Measurements from ENCODE around the gene TECR. TPM values are rescaled to one million over a fixed set of nuclear protein-coding genes. Genes with fewer than 3 reads are reported as not detected.

Gene TECR
- total RNA-seq, 1 experiment from 2014 or later: 145 TPM

DNA sequence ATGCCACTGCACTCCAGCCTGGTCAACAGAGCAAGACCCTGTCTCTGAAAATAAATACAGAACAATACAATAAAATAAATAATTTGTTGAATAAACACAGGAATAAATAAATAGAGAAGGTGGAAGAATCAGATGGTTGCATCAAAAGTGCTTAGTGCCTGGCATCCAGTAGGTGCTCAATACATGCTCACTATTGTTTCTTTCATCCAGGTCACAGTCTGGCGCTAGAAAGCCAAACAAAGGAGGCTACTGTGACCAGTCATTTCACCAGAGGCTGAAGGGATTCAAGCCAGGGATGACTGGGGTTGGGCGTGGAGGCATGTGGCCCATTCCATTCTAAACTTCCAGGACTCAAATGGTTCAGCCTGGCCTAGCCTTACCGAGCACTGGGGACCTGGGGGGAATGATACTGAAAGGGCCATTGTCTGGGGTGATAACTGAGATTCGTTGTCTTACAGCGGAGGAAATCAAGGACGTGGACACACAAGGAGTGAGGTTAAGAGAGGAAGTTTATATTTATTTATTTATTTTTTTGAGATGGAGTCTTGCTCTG lies 46.1 kb downstream of the TECR start:
- TF ChIP-seq, protein P1, sequence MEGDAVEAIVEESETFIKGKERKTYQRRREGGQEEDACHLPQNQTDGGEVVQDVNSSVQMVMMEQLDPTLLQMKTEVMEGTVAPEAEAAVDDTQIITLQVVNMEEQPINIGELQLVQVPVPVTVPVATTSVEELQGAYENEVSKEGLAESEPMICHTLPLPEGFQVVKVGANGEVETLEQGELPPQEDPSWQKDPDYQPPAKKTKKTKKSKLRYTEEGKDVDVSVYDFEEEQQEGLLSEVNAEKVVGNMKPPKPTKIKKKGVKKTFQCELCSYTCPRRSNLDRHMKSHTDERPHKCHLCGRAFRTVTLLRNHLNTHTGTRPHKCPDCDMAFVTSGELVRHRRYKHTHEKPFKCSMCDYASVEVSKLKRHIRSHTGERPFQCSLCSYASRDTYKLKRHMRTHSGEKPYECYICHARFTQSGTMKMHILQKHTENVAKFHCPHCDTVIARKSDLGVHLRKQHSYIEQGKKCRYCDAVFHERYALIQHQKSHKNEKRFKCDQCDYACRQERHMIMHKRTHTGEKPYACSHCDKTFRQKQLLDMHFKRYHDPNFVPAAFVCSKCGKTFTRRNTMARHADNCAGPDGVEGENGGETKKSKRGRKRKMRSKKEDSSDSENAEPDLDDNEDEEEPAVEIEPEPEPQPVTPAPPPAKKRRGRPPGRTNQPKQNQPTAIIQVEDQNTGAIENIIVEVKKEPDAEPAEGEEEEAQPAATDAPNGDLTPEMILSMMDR (conservative IDR thresholded peaks at IDR 0.05; ENCODE audit: low read depth, low read length): no peak
- no peak for TF ChIP-seq EZH2 (IDR thresholded peaks at IDR 0.05; ENCODE audit: low read length, unreplicated experiment)
- TF ChIP-seq EZH2phosphoT487 (IDR thresholded peaks at IDR 0.05; ENCODE audit: borderline replicate concordance, low read length): no peak

DNA sequence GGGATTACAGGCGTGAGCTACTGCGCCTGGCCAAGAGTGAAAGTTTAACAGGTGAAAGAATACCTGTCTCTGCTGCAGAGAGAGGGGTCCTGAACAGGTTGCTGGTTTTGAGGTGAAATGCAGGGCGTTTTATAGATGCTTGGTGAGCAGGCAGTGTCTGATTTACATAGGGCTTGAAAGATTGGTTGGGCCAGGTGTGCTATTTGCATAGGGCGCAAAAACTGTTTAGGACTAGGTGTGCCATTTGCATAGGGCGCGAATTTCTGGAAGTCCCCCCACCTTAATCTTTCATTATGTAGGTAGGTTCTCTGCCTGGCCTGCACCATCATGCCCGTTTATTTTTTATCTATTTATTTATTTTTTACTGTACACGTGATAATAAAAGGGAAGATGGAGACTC lies 47.0 kb downstream of the TECR start:
- CTCF ChIA-PET: no interaction called here
- H3K9ac ChIP-seq (ENCODE audit: low read length): no peak overlapping the region
- no peaks in the 10 kb centered on the region for H3K27me3 ChIP-seq (ENCODE audit: low read length)
- POLR2A ChIA-PET (ENCODE audit: unreplicated experiment): interaction anchor here (0.7 kb wide), 1 partner anchor 97 kb away, joined by 3 read pairs; no protein-coding TSS in a partner anchor
- intact Hi-C loops (cut with micrococcal nuclease): no loop called here
- H3K4me3 ChIP-seq (ENCODE audit: low read length): no peak overlapping the region
- no peak for DNase-seq
- H3K4me2 ChIP-seq (ENCODE audit: low read length): no peak overlapping the region
- no peak overlapping the region for H2AFZ ChIP-seq (ENCODE audit: low read length)
- H3K9me3 ChIP-seq (ENCODE audit: low read length): no peaks in the 10 kb centered on the region
- H3K27ac ChIP-seq (ENCODE audit: low read length): no peak overlapping the region
- peaks cover 5% of the 10 kb centered on the region for H3K79me2 ChIP-seq (ENCODE audit: low read length)
- H4K20me1 ChIP-seq (ENCODE audit: low read length): no peaks in the 10 kb centered on the region
- no peak for TF ChIP-seq EZH2phosphoT487 (IDR thresholded peaks at IDR 0.05; ENCODE audit: borderline replicate concordance, low read length)
- no peak for TF ChIP-seq EZH2 (IDR thresholded peaks at IDR 0.05; ENCODE audit: low read length, unreplicated experiment)
- TF ChIP-seq, protein P1 (conservative IDR thresholded peaks at IDR 0.05; ENCODE audit: low read depth, low read length): no peak
- ATAC-seq: no peak
- BruUV-seq (replicated peaks): no TSS peak
- H3K36me3 ChIP-seq (ENCODE audit: low read depth, low read length): no peaks in the 10 kb centered on the region
- H3K9me2 ChIP-seq (replicated peaks; ENCODE audit: low read length): no peaks in the 10 kb centered on the region
- no peaks in the 10 kb centered on the region for H3F3A ChIP-seq (ENCODE audit: low read length, unreplicated experiment)
- H3K4me1 ChIP-seq (ENCODE audit: insufficient read depth, low read length): peaks cover 6% of the 10 kb centered on the region

More for the DNA sequence above, 46.1 kb downstream of the TECR start:
- Histone ChIP-seq H3K79me2 (ENCODE audit: low read length) (peaks cover 13% of the 10 kb centered on the region), H3K9me3 (ENCODE audit: low read length) (no peaks in the 10 kb centered on the region), H3K9me2 (replicated peaks; ENCODE audit: low read length) (no peaks in the 10 kb centered on the region), H4K20me1 (ENCODE audit: low read length) (no peaks in the 10 kb centered on the region), H3F3A (ENCODE audit: low read length, unreplicated experiment) (no peaks in the 10 kb centered on the region), H3K27me3 (ENCODE audit: low read length) (no peaks in the 10 kb centered on the region), H3K4me3 (ENCODE audit: low read length) (no peak overlapping the region), H3K9ac (ENCODE audit: low read length) (no peak overlapping the region), H3K4me1 (ENCODE audit: insufficient read depth, low read length) (peaks cover 12% of the 10 kb centered on the region), H3K27ac (ENCODE audit: low read length) (no peak overlapping the region), H2AFZ (ENCODE audit: low read length) (no peak overlapping the region), H3K4me2 (ENCODE audit: low read length) (no peak overlapping the region), H3K36me3 (ENCODE audit: low read depth, low read length) (no peaks in the 10 kb centered on the region)
- no peak for ATAC-seq
- ChIA-PET CTCF (interaction anchor here (4.8 kb wide), 1 partner anchor 111 kb away, joined by 147 read pairs; no protein-coding TSS in a partner anchor), POLR2A (ENCODE audit: unreplicated experiment) (interaction anchor here (0.7 kb wide), 1 partner anchor 98 kb away, joined by 3 read pairs; no protein-coding TSS in a partner anchor)
- intact Hi-C loops (cut with micrococcal nuclease): loop anchor here (2.0 kb wide), 1 partner anchor 313 kb away; no protein-coding TSS in a partner anchor
- BruUV-seq (replicated peaks): no TSS peak
- no peak for DNase-seq

DNA sequence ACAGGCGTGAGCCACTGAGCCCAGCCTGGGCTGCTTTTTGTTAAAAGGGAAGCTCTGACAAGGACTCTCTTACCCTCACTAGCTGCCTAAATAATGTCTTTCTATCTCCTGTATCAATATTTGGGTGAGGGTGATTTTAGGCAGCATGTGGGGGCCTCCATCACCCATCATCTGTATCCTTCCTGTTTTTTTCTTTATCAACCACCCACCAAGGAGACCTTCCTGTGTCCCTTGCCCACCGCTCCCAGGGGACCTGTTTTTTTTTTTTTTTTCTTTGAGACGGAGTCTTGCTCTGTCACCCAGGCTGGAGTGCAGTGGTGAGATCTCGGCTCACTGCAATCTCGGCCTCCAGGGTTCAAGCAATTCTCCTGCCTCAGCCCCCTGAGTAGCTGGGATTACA lies 47.9 kb downstream of the TECR start:
- Histone ChIP-seq H3K79me2 (ENCODE audit: low read length) (no peaks in the 10 kb centered on the region), H3K9me3 (ENCODE audit: low read length) (no peaks in the 10 kb centered on the region), H3K36me3 (ENCODE audit: low read depth, low read length) (no peaks in the 10 kb centered on the region), H3K4me2 (ENCODE audit: low read length) (no peak overlapping the region), H3K9me2 (replicated peaks; ENCODE audit: low read length) (no peaks in the 10 kb centered on the region), H3K4me3 (ENCODE audit: low read length) (no peak overlapping the region), H3K9ac (ENCODE audit: low read length) (no peak overlapping the region), H3F3A (ENCODE audit: low read length, unreplicated experiment) (no peaks in the 10 kb centered on the region), H3K27ac (ENCODE audit: low read length) (no peak overlapping the region), H3K27me3 (ENCODE audit: low read length) (no peaks in the 10 kb centered on the region), H2AFZ (ENCODE audit: low read length) (no peak overlapping the region), H4K20me1 (ENCODE audit: low read length) (no peaks in the 10 kb centered on the region), H3K4me1 (ENCODE audit: insufficient read depth, low read length) (peaks cover 6% of the 10 kb centered on the region)
- POLR2A ChIA-PET (ENCODE audit: unreplicated experiment): no interaction called here
- no peak for ATAC-seq
- CTCF ChIA-PET: no interaction called here
- TF ChIP-seq EZH2phosphoT487 (IDR thresholded peaks at IDR 0.05; ENCODE audit: borderline replicate concordance, low read length): no peak
- TF ChIP-seq, protein P1 (conservative IDR thresholded peaks at IDR 0.05; ENCODE audit: low read depth, low read length): no peak
- TF ChIP-seq EZH2 (IDR thresholded peaks at IDR 0.05; ENCODE audit: low read length, unreplicated experiment): no peak
- no peak for DNase-seq
- no TSS peak for BruUV-seq (replicated peaks)
- intact Hi-C loops (cut with micrococcal nuclease): no loop called here
